Measurements from ENCODE around the gene GALNT2. TPM values are rescaled to one million over a fixed set of nuclear protein-coding genes. Genes with fewer than 3 reads are reported as not detected.

The GALNT2 gene
- total and polyA plus RNA-seq, 2 of the 13 experiments (the other 11 are each of a cell fraction or from before 2014, with no cell fraction given): 39.3 to 39.6 TPM

DNA sequence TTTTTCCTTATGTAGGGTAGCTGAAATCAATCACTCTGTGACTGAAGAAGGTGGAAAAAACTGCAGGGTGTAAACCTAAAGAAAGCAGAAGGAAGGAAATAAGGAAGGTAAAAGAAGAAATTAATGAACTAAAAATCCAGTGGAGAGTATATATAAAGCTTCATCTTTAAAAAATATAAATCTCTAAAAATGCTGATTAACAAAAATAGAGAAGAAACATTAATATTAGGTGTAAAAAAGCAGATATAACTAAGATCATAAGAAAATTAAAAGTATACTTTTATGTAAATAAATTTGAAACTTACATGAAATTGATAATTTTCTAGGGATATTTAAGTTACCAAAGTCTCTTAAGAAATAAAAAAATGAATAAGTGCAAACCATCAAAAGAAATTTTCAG lies 159.8 kb downstream of the GALNT2 start (continued):
- TF ChIP-seq, protein P1, sequence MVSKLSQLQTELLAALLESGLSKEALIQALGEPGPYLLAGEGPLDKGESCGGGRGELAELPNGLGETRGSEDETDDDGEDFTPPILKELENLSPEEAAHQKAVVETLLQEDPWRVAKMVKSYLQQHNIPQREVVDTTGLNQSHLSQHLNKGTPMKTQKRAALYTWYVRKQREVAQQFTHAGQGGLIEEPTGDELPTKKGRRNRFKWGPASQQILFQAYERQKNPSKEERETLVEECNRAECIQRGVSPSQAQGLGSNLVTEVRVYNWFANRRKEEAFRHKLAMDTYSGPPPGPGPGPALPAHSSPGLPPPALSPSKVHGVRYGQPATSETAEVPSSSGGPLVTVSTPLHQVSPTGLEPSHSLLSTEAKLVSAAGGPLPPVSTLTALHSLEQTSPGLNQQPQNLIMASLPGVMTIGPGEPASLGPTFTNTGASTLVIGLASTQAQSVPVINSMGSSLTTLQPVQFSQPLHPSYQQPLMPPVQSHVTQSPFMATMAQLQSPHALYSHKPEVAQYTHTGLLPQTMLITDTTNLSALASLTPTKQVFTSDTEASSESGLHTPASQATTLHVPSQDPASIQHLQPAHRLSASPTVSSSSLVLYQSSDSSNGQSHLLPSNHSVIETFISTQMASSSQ (IDR thresholded peaks at IDR 0.05; ENCODE audit: low read depth): no peak
- TF ChIP-seq, protein P1 (CRISPR knock-in tag; IDR thresholded peaks at IDR 0.05; ENCODE audit: borderline replicate concordance): no peak
- TF ChIP-seq ZNF558 (CRISPR knock-in tag; IDR thresholded peaks at IDR 0.05; ENCODE audit: borderline replicate concordance): no peak
- TF ChIP-seq, protein P2, sequence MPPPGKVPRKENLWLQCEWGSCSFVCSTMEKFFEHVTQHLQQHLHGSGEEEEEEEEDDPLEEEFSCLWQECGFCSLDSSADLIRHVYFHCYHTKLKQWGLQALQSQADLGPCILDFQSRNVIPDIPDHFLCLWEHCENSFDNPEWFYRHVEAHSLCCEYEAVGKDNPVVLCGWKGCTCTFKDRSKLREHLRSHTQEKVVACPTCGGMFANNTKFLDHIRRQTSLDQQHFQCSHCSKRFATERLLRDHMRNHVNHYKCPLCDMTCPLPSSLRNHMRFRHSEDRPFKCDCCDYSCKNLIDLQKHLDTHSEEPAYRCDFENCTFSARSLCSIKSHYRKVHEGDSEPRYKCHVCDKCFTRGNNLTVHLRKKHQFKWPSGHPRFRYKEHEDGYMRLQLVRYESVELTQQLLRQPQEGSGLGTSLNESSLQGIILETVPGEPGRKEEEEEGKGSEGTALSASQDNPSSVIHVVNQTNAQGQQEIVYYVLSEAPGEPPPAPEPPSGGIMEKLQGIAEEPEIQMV (CRISPR knock-in tag; IDR thresholded peaks at IDR 0.05; ENCODE audit: low read depth): no peak

DNA sequence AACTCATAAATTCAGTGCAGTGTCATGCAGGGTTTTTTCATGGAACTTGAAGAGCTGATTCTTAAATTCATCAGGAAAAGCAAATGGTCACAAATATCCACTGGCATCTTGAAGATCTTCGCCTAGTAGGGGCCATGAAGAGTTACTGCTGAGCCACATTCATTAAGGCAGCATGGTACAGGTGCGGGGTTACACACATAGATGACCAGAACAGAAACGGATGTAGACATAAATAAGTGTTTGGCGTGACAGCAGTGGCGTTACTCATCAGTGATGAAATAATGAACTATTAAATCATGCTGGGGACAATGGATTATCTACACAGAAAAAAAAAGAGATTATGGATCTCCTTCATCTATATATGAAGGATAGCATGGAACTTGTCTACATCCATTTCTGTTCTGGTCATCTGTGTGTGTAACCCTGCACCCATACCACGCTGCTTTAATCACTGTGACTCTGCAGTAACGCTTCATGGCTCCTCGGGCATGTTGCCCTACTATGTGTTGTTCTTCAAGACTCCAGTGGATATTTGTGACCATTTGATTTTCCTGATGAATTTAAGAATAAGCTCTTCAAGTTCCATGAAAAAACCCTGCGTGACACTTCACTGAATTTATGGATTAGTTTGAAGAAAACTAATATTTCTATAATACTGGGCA lies 161.3 kb downstream of the GALNT2 start:
- in situ Hi-C loops (cut with HindIII; ENCODE audit: extremely low pct_ligation_motif_present, low pct_unique_long_range_greater_than_20kb): no loop called here
- ATAC-seq (no peak), DNase-seq (ENCODE audit: low spot score) (no peak), FAIRE-seq (no peak)
- no peak overlapping the region for H3K4me2 ChIP-seq (ENCODE audit: low read depth, low read length)
- H3K4me3 ChIP-seq (replicated peaks in 1 of 3; ENCODE audit: insufficient read depth in 1 of 3, low read depth in 2 of 3, low read length in 3 of 3): no peak overlapping the region
- H4K20me1 ChIP-seq (ENCODE audit: insufficient read depth, low read length): no peaks in the 10 kb centered on the region
- no peaks in the 10 kb centered on the region for H3K9me3 ChIP-seq (ENCODE audit: low read length)
- no peak overlapping the region for H2AFZ ChIP-seq (ENCODE audit: low read length)
- intact Hi-C loops (cut with micrococcal nuclease; ENCODE audit: unreplicated experiment): no loop called here
- peaks cover 0 to 5% of the 10 kb centered on the region in 2 experiments; a peak in 1 of 5 replicates for H3K36me3 ChIP-seq (replicated peaks in 1 of 2; ENCODE audit: control insufficient read depth in 1 of 2, insufficient read depth in 2 of 2, low read length in 2 of 2)
- no peaks in the 10 kb centered on the region for H3K4me1 ChIP-seq (ENCODE audit: insufficient read depth, low read length)
- TF ChIP-seq PHF5A (CRISPR knock-in tag; IDR thresholded peaks at IDR 0.05; ENCODE audit: low read depth, unreplicated experiment) (no peak), ZZZ3 (CRISPR knock-in tag; IDR thresholded peaks at IDR 0.05; ENCODE audit: borderline replicate concordance) (no peak), GZF1 (CRISPR knock-in tag; IDR thresholded peaks at IDR 0.05) (no peak), ZNF431 (CRISPR knock-in tag; IDR thresholded peaks at IDR 0.05; ENCODE audit: borderline replicate concordance, low read depth) (no peak), ZNF672 (CRISPR knock-in tag; IDR thresholded peaks at IDR 0.05) (no peak), SCMH1 (CRISPR knock-in tag; IDR thresholded peaks at IDR 0.05; ENCODE audit: borderline replicate concordance) (no peak), ELF4 (CRISPR knock-in tag; IDR thresholded peaks at IDR 0.05; ENCODE audit: borderline replicate concordance) (no peak), ZBTB21 (CRISPR knock-in tag; IDR thresholded peaks at IDR 0.05) (no peak), AGO1 (IDR thresholded peaks at IDR 0.05; ENCODE audit: low read depth, low read length, poor library complexity, severe bottlenecking) (no peak), ZNF383 (CRISPR knock-in tag; IDR thresholded peaks at IDR 0.05; ENCODE audit: borderline replicate concordance) (no peak), PRPF4 (IDR thresholded peaks at IDR 0.05; ENCODE audit: low read depth, low read length, poor library complexity, severe bottlenecking) (no peak), MIXL1 (CRISPR knock-in tag; IDR thresholded peaks at IDR 0.05) (no peak)
- TF ChIP-seq, protein P3, sequence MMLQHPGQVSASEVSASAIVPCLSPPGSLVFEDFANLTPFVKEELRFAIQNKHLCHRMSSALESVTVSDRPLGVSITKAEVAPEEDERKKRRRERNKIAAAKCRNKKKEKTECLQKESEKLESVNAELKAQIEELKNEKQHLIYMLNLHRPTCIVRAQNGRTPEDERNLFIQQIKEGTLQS (CRISPR knock-in tag; IDR thresholded peaks at IDR 0.05): no peak
- no peaks in the 10 kb centered on the region for H3K27me3 ChIP-seq (ENCODE audit: control insufficient read depth in 1 of 2, insufficient read depth in 2 of 2, low read length in 2 of 2)
- CTCF ChIA-PET (ENCODE audit: low intra/inter-chr PET ratio, low total read pairs): no interaction called here
- POLR2A ChIA-PET: no interaction called here
- no TSS peak for BruUV-seq (replicated peaks)
- no peak overlapping the region for H3K27ac ChIP-seq (ENCODE audit: extremely low read length, insufficient read depth, low read length)
- WGBS (ENCODE audit: low lambda C conversion rate): 97% methylated on average over 9 of the region's 9 CpGs
- H3K9ac ChIP-seq (ENCODE audit: insufficient read depth, low read depth, low read length): no peak overlapping the region
- no peaks in the 10 kb centered on the region for H3K79me2 ChIP-seq (ENCODE audit: insufficient read depth, low read length)

Data from HepG2 (cell line).